Right lobe of liver (tissue), 4 donors: ENCODE measurements around the gene ZNF431.

Experiments used
- POLR2A ChIP-seq: fragments of 450-650 bp; IDR thresholded peaks from one replicate; pipeline ENCODE4 v1.6.1; 2017; ENCODE audit warnings: antibody characterized with exemption, mild to moderate bottlenecking
- TF ChIP-seq, protein P1 (sequence below), 4 donors: fragments of 200-600 bp in 3 of 4; fragments of 450-650 bp in 1 of 4; IDR thresholded peaks; one replicate each; pipeline versions ENCODE4 v1.5.1 to v1.8.0; 2016 to 2022; ENCODE audit warnings: antibody characterized with exemption in 4 of 4, mild to moderate bottlenecking in 2 of 4
- donor health status: DM: no; HTN: no; CAD: no.
- donor health status: DM: no; HTN: no; CAD: no.
- donor health status: DM: no; HTN: yes; CAD: no.

DNA sequence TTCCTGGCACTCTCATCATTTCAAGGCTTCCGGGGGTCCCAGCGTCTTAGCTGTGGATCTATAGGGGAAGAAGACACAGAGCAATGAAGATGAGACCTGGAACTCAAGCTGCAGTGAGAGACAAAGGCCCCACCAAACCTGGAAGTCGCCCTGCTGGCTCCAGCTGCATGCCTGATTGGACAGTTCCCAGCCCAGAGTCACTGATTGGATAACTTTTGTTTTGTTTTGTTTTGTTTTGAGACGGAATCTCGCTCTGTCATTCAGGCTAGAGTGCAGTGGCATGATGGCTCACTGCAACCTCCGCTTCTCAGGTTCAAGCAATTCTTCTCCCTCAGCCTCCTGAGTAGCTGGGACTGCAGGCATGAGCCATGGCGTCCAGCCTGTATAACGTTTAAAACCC is 6.4 kb upstream of the ZNF431 start:
- TF ChIP-seq, protein P1, sequence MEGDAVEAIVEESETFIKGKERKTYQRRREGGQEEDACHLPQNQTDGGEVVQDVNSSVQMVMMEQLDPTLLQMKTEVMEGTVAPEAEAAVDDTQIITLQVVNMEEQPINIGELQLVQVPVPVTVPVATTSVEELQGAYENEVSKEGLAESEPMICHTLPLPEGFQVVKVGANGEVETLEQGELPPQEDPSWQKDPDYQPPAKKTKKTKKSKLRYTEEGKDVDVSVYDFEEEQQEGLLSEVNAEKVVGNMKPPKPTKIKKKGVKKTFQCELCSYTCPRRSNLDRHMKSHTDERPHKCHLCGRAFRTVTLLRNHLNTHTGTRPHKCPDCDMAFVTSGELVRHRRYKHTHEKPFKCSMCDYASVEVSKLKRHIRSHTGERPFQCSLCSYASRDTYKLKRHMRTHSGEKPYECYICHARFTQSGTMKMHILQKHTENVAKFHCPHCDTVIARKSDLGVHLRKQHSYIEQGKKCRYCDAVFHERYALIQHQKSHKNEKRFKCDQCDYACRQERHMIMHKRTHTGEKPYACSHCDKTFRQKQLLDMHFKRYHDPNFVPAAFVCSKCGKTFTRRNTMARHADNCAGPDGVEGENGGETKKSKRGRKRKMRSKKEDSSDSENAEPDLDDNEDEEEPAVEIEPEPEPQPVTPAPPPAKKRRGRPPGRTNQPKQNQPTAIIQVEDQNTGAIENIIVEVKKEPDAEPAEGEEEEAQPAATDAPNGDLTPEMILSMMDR (IDR thresholded peaks at IDR 0.05), result no peak
- TF ChIP-seq POLR2A, result no peak
